ENCODE measurements around the gene MED6.

Gene MED6

DNA sequence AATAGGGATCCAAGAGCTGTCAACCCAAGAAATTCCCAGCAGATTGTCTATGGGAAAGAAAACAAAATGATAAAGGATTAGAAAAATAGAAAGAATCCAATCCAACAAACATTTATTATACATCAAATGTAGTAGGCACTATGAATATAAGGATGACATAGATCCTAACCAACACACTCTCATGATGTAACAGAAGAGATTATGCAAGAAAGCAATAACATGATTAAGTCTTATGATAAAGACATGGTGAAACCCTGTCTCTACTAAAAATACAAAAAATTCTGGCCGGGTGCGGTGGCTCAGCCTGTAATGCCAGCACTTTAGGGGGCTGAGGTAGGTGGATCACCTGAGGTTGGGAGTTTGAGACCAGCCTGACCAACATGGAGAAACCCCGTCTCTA is 2.7 kb downstream of the MED6 start:
- no peak for DNase-seq

DNA sequence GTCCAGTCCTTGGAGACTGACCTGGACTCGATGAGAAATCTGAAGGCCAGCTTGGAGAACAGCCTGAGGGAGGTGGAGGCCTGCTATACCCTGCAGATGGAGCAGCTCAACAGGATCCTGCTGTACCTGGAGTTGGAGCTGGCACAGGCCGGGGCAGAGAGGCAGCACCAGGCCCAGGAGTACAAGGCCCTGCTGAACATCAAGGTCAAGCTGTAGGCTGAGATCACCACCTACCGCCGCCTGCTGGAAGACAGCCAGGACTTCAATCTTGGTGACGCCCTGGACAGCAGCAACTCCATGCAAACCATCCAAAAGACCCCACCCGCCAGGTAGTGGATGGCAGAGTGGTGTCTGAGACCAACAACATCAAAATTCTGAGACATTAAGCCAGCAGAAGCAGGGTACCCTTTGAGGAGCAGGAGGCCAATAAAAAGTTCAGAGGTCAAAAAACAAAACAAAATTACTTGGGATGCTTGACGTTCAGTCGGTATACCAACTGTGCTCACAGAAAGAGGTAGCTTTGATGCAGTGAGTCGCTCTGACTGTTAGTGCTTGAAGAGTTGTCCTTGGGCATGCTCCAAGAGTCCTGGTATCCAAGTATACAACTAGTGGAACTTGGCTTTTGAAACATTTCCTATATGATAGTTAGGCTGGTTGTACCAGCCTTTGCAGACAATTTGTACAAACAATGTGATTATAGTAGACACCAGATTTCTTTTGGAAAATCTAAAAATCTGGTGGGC is 4.8 kb downstream of the MED6 start:
- no peak for DNase-seq

DNA sequence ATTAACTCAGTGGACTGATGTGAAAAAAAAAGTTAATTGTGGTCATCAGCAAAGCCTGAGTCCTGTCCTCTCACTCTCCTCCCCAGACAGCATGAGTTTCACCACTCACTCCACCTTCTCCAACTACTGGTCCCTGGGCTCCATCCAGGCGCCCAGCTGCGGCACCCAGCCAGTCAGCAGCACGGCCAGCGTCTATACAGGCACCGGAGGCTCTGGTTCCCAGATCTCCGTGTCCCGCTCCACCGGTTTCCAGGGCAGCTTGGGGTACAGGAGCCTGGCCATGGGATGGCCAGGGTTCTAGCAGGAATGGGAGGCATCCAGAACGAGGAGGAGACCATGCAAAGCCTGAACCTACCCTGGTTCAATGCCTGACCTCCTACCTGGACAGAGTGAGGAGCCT is 6.0 kb downstream of the MED6 start:
- DNase-seq, result no peak

DNA sequence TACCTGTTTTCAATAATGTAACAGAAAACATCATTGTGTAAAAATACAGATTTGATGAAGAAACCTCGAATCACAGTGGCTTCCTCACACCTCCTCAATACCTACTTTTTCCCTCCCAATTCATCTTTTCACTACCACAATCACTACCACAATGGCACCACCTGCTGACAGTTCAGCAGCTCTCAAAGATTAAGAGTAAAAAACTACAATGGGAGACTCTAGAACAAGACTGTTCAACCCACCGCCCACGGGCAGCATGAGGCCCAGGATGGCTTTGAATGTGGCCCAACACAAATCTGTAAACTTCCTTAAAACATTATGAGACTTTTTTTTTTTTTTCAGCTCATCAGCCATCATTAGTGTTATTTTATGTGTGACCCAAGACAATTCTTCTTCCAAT is 15.2 kb downstream of the MED6 start:
- no peak for DNase-seq

DNA sequence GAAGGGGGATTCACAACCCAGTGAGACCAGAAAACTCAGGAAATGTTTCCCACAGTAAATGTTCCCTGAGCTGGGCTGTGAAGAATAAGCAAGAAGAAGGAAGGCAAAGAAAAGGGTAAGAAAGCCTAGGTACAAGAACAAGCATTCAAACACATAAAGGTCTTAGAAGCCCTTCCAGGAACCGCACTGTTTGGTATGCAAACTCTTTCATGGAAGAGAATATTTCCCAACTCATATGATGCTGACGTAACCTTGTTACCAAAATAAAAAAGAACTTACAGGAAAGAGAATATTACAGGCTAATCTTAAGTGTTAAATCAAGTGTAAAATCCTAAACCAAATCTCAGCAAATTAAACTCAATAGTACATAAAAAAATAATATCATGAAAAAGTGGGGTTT is 23.6 kb downstream of the MED6 start:
- no peak for DNase-seq

DNA sequence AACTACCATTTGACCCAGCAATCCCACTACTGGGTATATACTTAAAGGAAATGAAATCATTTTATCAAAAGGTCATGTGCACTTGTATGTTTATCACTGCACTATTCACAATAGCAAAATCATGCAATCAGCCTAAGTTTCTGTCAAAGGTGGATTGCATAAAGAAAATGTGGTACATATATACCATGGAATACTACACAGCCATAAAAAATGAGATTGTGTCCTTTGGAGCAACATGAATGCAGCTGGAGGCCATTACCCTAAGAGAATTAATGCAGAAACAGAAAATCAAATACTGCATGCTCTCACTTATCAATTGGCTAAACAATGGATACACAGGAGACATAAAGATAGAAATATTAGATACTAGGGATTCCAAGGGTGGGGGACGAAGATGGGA is 27.4 kb downstream of the MED6 start:
- no peak for DNase-seq

DNA sequence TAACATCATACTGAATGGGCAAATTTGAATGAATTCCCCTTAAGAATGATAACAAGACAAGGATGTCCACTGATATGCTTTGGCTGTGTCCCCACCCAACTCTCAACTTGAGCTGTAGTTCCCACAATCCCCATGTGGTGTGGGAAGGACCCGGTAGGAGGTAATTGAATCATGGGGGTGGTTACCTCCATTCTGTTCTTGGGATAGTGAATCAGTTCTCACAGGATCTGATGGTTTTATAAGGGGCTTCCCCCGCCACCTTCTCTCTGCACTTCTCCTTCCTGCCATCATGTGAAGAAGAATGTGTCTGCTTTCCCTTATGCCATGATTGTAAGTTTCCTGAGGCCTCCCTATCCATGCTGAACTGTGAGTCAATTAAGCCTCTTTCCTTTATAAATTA is 29.3 kb downstream of the MED6 start:
- no peak for DNase-seq

DNA sequence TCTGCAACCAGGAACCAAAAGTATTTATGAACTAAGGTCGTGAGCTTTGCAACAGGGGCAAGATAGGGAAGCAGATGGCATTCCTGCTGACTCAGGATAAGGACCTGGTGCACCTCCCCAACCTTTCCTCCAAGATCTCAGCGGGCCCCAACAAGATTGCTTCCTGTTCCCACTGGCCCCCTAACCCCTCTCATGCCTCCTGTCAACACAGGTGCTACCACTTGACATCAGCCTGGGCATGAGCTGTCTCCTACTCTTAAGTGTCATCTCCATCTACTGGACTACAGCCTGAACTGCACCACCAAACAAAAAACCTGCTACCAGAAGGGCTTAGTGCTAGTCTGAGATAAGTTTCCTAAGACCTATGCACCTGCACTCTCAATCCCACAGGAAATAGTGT is 32.7 kb downstream of the MED6 start:
- no peak for DNase-seq

DNA sequence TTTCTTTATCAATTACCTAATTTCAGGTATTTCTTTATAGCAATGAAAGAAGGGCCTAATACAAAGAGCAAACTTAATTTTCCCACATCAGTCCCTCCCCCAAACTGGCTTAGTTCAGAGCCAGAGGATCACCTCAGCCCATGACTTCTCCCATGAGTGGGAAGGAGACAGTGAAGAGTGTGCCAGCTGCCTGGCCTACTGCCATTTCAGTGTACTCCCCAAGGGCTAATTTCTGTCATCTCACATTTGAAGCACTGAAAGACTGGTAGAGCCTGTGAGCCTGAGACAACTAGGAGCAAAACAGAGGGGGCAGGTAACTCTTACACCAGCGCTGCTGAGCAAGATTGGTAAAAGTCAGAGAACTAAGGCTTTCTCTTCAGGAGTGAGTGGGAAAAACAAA is 36.6 kb downstream of the MED6 start:
- DNase-seq, result no peak

DNA sequence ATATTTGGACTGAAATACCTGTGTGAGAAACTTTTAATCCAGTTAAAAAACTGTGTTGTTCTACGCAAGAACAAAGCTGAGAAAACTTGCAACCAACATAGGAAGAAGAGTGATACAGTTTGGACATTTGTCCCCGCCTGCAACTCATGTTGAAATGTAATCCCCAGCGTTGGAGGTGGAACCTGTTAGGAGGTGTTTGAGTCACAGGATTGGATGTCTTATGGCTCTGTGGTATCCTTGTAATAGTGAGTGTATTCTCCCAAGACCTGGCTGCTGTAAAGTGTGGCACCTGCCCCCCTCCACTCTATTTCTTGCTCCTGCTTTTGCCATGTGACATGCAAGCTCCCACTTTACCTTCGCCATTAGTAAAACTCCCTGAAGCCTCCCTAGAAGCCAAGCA is 37.0 kb downstream of the MED6 start:
- DNase-seq, result no peak

DNA sequence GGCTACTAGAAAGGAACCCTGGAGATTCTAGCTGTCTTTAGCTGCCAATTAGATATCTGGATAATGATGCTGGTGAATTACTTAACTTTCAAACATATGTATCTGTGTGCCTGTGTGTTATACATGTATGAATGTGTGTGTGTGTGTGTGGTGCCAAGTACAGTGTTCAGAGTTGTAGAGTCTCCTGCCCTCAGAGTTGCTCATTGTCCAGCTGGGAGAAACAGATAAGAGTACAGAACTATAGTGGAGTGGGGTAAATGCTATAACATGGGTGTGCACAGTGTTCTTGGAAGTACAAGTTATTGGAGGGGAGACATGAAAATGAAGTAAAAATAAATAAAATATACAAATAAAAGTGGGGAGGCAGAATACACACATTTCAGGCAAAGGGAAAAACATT is 42.1 kb downstream of the MED6 start:
- DNase-seq, result no peak

DNA sequence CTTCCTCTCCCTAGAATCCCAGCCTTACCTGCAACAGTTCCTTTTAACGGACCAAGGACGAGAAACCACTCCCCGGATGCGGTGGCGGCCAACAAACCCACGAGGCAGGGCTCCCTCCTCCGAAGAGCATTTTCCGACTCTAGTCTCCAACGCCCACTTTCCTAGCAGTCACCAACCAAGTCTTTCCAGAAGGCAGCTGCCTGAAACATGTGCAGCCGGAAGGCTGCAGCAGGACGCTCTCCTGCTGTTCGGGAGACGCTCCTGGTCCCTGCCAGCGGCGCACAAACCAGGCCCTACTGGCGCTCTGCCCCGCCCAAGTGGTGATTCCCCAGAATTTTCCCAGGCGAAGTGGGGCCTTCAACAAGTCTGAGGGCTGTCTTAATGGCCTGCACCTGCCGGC is 44.6 kb downstream of the MED6 start:
- no peak for DNase-seq

DNA sequence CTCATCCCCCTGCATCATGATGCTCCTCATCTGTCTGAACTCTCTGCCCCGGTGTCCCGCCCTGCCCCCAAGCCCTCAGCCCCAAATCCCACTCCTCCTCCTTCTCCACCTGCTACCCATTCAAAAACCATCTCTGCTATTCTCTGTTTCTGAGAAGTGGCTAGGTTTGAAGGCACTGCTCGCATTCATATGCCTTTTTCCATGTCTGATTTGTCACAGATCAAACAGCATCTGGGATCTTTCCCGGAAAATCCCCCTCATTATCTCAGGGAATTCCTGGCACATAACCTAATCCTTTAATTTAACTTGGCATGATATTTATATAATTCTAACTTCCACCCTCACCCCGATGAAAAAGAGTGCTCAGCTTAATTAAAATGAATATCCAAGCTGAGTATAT is 62.4 kb downstream of the MED6 start:
- DNase-seq, result no peak

DNA sequence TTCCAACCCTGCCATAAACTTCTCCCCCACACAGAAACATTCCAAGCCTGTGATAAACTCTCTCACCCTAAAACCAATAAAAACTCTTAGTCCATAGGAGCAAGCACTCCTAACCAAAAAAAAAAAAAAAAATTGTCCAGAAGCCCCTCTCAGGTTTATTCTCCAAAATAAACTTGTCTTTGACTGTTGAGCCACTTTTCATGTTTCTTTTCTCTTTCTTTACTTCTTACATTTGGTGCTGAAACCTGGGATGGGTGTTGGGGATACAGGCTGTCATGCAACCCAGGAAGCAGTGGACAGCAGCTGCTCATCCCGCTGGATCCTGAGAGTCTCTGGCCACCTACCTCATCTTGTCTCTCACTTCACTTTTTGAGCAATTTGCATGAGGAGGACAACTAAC is 63.6 kb downstream of the MED6 start:
- no peak for DNase-seq

DNA sequence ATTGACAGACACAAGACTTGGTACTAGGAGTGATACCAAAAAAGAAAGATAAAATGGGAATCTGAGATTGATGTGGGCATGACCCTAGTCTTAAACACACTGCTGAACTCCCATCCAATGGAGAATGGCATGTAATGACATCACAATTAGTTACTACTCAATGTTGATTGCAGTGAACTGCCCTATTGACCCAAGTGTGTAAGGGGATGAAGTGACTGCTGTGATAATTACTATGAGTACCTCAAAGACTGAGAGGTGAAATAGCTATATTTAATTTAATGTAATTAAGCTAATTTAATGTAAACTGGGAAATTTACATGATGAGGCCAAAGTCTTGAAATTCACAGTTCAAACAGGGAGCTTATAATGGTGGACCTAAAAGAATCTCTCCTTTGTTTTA is 65.6 kb downstream of the MED6 start, which contains the start of gene ADAM20:
Gene ADAM20, minus strand, starts transcription at position 101 of the 400 bp plus-strand sequence. CDS start 10,247 bp downstream, outside the sequence.
- DNase-seq, result no peak
